ENCODE measurements around the gene SPRED3.

Gene SPRED3

DNA sequence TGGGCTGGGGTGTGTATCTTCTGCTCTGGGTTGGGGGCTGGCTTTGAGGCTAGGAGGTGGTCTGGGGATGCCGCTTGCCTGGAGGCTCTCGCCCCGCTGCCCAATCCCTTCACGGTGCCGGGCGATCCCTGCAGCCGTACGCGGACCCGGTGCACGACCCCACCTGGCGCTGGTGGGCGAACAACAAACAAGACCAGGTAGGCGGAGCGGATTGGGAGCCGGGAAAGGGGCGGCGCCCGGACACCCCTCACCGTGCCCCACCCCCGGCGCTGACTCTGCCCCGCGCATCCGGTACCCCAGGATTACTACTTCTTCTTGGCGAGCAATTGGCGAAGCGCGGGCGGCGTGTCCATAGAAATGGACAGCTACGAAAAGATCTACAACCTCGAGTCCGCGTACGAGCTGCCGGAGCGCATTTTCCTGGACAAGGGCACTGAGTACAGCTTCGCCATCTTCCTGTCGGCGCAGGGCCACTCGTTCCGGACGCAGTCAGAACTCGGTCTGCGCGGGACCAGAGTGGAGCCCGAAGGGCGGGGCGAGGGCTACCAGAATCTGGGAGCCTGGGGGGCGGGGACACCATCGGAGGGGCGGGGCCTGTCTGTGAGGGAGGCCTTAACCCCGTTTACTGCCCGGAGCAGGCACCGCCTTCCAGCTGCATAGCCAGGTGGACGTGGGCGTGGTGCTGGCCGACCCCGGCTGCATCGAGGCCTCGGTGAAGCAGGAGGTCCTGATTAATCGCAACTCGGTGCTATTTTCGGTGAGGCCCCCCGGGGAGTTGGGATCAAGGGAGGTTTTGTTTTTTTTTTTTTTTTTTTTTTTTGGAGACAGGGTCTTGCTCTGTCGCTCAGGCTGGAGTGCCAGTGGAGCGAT, 26.2 kb upstream of the SPRED3 start:
- no peak for TF ChIP-seq CTCF (conservative IDR thresholded peaks at IDR 0.05)
- peak overlapping the region; percentile 78 for H3K27ac ChIP-seq

- peak overlapping the region; percentile 78 for H3K27ac ChIP-seq
Observed at GRCh38 chr19:38362946-38363688, 25.4 kb upstream of the SPRED3 start.

DNA sequence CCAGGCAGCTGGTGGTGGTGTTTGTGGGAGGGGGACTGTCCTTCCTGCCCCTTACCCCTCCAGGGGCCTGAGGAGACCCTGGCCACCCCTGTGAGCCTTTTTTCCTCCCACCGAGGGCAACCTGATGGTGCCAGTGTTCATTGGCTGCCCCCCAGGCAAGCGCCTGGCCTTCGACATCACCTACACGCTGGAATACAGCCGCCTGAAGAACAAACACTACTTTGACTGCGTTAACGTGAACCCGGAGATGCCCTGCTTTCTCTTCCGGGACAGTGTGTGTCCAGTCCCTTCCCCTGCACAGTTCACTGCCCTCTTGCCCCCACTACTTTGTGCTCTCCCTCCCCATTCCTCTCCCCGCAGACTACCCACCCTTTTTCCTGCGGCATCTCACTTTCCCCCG, 21.5 kb upstream of the SPRED3 start:
- TF ChIP-seq CTCF (conservative IDR thresholded peaks at IDR 0.05): no peak
- no peak overlapping the region for H3K27ac ChIP-seq

DNA sequence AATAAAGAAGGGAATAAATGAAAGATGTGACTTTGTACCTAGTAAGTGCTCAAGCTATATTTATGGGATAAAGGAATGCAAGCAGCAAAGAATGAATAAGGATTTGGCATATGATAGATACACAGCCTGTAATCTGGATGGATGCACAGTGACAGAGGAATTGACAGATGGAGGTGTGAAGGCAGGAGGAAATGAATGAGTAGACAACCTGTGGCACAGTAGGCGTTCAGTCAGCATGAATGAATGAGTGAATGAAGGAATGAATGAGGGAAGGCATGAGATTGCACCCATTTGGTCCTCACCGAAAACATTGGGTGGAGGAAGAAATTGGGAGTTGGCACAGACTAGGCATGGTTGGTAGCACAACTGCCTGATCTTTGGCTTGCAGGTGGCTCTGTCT, 18.9 kb upstream of the SPRED3 start:
- no peak for TF ChIP-seq CTCF (conservative IDR thresholded peaks at IDR 0.05)
- no peak overlapping the region for H3K27ac ChIP-seq

DNA sequence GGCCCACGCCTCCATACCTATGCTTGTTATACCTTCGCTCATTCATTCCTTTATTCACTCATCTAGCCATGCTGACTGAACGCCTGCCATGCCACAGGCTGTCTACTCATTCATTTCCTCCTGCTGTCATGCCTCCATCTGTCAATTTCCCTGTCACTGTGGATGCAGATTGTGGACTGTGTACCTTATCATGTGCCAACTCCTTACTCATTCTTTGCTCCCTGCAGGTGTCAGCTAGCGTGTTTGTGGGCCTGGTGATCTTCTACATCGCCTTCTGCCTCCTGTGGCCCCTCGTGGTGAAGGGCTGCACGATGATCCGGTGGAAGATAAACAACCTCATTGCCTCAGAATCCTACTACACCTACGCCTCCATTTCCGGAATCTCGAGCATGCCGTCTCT, 18.2 kb upstream of the SPRED3 start:
- TF ChIP-seq CTCF (conservative IDR thresholded peaks at IDR 0.05): no peak
- H3K27ac ChIP-seq: no peak overlapping the region

GRCh38 chr19:38371081-38371480, 17.4 kb upstream of the SPRED3 start:
- TF ChIP-seq CTCF (conservative IDR thresholded peaks at IDR 0.05): no peak

DNA sequence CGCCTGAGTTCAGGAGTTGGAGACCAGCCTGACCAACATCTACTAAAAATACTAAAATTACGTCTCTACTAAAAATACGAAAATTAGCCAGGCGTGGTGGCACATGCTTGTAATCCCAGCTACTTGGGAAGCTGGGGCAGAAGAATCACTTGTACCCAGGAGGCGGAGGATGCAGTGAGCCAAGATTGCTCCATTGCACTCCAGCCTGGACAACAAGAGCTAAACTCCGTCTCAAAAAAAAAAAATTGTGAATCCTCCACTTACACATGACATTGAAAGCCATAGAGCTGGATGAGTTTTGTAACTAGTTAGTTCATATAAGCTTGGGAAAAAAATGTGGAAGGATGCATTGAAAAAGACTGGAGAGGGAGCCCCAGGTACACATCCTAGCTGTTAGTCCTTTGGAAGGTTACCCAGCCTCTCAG, 14.6 kb upstream of the SPRED3 start:
- peak overlapping the region; percentile 95 for H3K27ac ChIP-seq
- TF ChIP-seq CTCF (conservative IDR thresholded peaks at IDR 0.05): no peak

More at GRCh38 chr19:38371081-38371480, 17.4 kb upstream of the SPRED3 start:
- no peak overlapping the region for H3K27ac ChIP-seq
